8988T (cell line): ENCODE results near the gene C1QTNF3.
"Not testable (repeated sequence)": the region's sequence is repeated elsewhere in the genome, so short reads cannot be mapped to it uniquely, and the experiment has no call there.

Source experiments
- DNase-seq: peaks from one replicate; pipeline ENCODE4 v3.0.0; 2011

Gene C1QTNF3

GRCh38 chr5:34043099-34043876 lies at the start of gene C1QTNF3:
TSS of gene C1QTNF3 (minus strand) at chr5:34043213. CDS start at chr5:34043125, 88 bp downstream.
- DNase-seq: no peak

GRCh38 chr5:34091039-34091438 lies 48.0 kb upstream of the C1QTNF3 start:
- not testable (repeated sequence) for DNase-seq

- DNase-seq: not testable (repeated sequence)
These were observed 46.8 kb upstream of the C1QTNF3 start for GRCh38 chr5:34089802-34090201.

- not testable (repeated sequence) for DNase-seq
These were observed 44.7 kb upstream of the C1QTNF3 start for GRCh38 chr5:34087728-34088127.

GRCh38 chr5:34083898-34084297 lies 40.9 kb upstream of the C1QTNF3 start:
- not testable (repeated sequence) for DNase-seq

- not testable (repeated sequence) for DNase-seq
These were observed 36.5 kb upstream of the C1QTNF3 start for GRCh38 chr5:34079505-34079904.

GRCh38 chr5:34077636-34078035 lies 34.6 kb upstream of the C1QTNF3 start:
- not testable (repeated sequence) for DNase-seq

- DNase-seq: not testable (repeated sequence)
These were observed 33.8 kb upstream of the C1QTNF3 start for GRCh38 chr5:34076719-34077364.

GRCh38 chr5:34074472-34074871 lies 31.5 kb upstream of the C1QTNF3 start:
- not testable (repeated sequence) for DNase-seq

GRCh38 chr5:34074071-34074470 lies 31.1 kb upstream of the C1QTNF3 start:
- not testable (repeated sequence) for DNase-seq

- not testable (repeated sequence) for DNase-seq
These were observed 27.6 kb upstream of the C1QTNF3 start for GRCh38 chr5:34070626-34071025.

- no peak for DNase-seq
These were observed 21.6 kb upstream of the C1QTNF3 start for GRCh38 chr5:34064656-34065055.

GRCh38 chr5:34062419-34062818 lies 19.4 kb upstream of the C1QTNF3 start:
- no peak for DNase-seq

GRCh38 chr5:34061993-34062392 lies 19.0 kb upstream of the C1QTNF3 start:
- DNase-seq: no peak

GRCh38 chr5:34059977-34060376 lies 17.0 kb upstream of the C1QTNF3 start:
- DNase-seq: no peak

- DNase-seq: no peak
These were observed 15.5 kb upstream of the C1QTNF3 start for GRCh38 chr5:34058532-34058931.

GRCh38 chr5:34057569-34057968 lies 14.6 kb upstream of the C1QTNF3 start:
- DNase-seq: no peak

- no peak for DNase-seq
These were observed 14.1 kb upstream of the C1QTNF3 start for GRCh38 chr5:34057118-34057517.

GRCh38 chr5:34055667-34056066 lies 12.7 kb upstream of the C1QTNF3 start:
- no peak for DNase-seq

- DNase-seq: no peak
These were observed 11.4 kb upstream of the C1QTNF3 start for GRCh38 chr5:34054400-34054729.

GRCh38 chr5:34053571-34054399 lies 10.8 kb upstream of the C1QTNF3 start:
- no peak for DNase-seq

GRCh38 chr5:34053133-34053532 lies 10.1 kb upstream of the C1QTNF3 start:
- DNase-seq: no peak

GRCh38 chr5:34051374-34051980 lies 8.5 kb upstream of the C1QTNF3 start:
- DNase-seq: no peak
